ENCODE data around the gene MMEL1. TPM values are rescaled to one million over a fixed set of nuclear protein-coding genes. Genes with fewer than 3 reads are reported as not detected.

MMEL1 gene
- total and polyA plus RNA-seq, 2 of the 13 experiments (the other 11 are each of a cell fraction or from before 2014, with no cell fraction given) = 0.48 TPM; not detected in 1

- 0 out of 2 replicates have a peak, but pooled peaks have one; percentile 37 for TF ChIP-seq NFAT5 (CRISPR knock-in tag; IDR thresholded peaks at IDR 0.05)
- TF ChIP-seq RFXANK (CRISPR knock-in tag; IDR thresholded peaks at IDR 0.05) = no peak
- peak; percentile 91 for TF ChIP-seq ZNF740 (CRISPR knock-in tag; IDR thresholded peaks at IDR 0.05)
- no peak for TF ChIP-seq ZNF563 (CRISPR knock-in tag; IDR thresholded peaks at IDR 0.05)
- no peak for TF ChIP-seq BRF2 (CRISPR knock-in tag; IDR thresholded peaks at IDR 0.05)
These were observed 9.3 kb upstream of the MMEL1 start (continued) for GRCh38 chr1:2642131-2642559.

Data from HepG2 (cell line).